M059J (cell line): ENCODE data around the gene NR5A2. TPM values are rescaled to one million over a fixed set of nuclear protein-coding genes. Genes with fewer than 3 reads are reported as not detected.

Experiments
- DNase-seq: peaks from one replicate; pipeline ENCODE4 v3.0.0-alpha.2; 2012; ENCODE audit warnings: low read depth
- total RNA-seq: library from RNA; depleted of rRNA; stranded (reverse); fragments of >200 nt; shearing (Covaris generic); gene quantifications from 2 replicates; pipeline ENCODE4 v1.2.3, GENCODE V29; 2014

The NR5A2 gene
- total RNA-seq, 1 experiment from 2014 or later: 0.47 TPM

DNA sequence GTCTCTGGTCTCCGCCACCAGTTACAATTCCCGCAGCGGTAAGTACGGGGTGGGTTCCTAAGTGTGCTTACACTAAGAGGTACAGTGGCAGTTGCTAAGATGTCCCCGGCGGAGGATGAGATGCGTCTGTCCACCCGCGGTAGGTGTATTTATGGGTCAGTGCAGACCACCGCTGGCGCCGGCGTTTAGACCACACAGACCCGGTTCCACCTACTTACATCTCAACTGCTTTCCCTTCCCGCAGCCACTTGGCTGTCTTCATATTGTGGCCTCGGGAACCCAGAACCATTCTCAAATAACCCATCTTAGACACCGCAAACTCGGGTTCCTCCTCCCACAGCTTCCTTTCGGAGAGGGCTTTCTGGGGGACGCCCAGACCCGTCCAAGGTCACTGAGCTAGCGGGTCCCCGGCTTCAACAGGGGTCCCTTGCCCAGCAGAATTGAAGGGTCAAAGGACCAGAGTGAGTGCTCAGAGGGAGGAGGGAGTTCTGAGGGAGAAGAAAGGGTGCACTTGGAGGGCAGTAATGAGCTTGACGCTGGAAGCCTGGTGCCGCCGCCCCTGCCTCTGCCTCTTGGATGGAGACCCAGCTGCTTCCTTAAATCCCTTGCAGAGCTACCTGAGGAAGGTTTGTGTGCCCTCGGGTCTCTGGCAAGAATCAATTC lies 8.6 kb downstream of the NR5A2 start:
- no peak for DNase-seq

DNA sequence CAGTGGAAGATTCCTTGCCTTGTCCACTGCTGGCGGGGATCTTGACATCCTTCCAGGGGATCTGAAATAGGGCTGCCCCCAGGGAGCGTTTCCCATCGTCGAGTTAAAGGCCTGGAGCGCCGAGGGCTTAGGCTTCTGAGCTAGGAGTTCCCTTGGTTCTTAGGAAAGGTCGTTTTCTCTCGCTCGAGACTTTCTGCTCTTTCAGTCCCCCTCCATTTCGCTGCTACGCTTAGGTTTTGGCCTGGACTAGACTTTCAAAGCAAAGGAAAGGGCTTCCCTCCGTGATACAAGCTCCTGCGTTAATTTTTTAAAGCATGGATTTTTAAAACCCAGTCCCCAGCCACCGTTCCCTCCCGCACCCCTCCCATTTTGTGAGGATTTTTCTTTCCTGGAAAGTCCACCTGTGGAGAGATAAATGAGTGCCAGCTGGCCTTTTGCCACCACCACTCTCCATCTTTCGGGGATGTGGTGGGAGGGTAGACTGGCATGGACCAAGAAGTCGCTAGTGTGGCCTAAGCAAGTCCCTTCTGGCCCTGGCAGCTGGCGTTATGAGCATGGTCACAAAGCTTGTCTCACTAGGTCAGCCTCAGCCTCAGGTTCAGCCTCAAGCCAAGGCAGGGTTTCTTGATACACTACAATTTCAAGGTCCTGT lies 9.2 kb downstream of the NR5A2 start:
- no peak for DNase-seq

DNA sequence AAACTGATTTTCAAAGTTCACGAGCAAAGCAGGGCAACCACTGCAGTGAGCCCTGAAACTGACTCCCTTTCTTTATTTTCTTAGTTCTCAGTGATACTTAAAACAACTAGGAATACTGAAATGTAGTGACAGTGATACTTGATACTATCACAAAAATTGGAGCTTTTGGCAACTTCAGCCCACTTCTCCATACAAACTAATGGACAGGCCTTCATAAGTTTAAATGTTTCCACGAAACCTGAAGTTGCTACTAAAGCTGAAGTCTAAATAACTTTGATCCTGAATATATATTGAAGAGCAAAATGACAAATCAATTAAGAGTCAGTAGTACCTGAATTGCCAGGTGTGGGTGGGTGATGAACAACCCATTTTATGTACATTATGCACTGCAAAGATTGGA lies 10.0 kb downstream of the NR5A2 start:
- DNase-seq: no peak

DNA sequence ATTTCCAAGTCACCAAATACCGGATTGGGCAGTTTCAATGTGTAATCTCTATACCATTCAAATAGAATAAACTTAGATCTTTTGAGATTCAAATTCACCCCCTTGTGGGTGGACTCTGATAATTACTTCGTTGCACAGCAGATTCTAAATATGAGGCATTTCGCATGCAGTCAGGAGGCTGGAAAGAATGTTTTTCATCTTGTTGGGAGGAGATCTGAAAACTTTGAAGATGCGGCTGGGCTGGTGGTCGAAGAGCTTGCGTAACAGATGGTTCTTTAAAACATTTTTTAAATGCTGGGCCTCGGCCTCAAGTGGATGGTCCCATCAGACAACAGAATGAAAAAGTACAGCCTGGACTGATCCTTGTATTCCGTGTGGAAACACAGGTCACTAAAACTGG lies 10.4 kb downstream of the NR5A2 start:
- no peak for DNase-seq

DNA sequence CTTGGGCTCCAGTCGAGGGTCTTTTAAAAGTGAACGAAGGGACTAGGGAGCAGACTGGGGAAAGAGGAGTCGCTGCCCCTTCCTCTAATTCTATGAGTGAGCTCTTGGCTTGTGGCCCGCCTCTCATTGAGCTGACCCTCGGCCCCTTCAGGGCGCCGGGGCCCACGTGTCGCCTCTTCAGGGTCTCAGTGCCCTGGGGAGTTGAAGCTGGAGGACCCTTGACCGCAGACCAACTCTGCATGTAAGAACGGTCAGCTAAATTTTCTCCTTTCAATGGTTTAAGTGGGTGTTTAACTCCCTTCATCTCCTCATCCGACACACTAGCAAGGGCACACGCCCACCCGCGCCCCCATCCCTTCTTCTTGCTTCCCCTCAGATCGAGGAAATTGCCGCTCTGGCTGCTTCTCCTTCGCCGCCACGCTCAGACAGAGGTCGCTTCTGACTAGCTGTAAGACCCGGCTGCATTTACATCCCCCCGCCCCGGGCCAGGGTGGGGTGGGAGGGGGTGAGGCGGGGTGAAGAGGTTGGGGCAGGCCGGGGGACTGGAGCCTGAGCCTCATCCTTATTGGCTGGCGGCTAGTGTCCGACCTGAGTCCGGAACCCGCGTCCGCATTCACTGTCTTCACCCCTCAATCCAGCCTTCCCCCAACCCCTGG lies 10.9 kb downstream of the NR5A2 start:
- no peak for DNase-seq

DNA sequence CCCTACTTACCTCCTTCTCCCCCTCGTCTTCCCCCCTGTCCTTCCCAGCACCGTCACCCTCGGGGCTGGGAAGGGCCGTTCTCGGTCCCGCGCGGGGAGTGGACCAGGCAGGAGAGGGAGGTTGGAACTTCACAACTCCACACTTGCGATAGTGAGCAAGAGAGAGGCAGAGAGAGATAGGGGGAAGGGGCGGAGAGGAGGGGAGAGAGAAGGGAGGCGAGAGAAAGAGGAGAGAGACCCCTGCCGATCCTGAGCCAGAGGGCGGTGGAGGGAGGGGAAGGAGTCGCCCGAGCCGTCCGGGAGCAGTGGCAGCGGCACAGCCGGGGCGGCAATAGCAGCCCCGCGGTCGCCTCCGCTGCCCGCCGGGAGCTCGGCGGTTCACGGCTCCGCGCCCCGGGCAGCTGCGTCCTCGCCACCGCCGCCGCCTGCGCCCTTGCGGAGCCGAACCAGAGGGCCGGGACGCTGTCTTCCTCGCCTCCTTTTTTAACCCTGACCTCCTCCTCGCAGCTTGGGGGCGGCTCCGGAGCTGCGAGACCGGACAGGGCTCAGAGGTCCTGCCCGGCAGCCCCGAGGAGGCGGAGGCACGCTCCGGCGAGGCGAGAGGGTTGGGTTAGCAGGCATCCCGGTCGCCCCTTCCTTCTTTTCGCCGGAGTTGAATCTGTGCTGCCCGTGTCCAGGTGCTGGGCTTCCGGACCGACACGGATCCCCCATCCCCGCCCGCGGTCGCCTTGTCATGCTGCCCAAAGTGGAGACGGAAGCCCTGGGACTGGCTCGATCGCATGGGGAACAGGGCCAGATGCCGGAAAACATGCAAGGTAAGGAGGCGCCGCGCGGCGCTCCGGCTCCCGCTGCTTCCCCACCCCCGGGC lies 11.7 kb downstream of the NR5A2 start:
- DNase-seq: peak; percentile 60

DNA sequence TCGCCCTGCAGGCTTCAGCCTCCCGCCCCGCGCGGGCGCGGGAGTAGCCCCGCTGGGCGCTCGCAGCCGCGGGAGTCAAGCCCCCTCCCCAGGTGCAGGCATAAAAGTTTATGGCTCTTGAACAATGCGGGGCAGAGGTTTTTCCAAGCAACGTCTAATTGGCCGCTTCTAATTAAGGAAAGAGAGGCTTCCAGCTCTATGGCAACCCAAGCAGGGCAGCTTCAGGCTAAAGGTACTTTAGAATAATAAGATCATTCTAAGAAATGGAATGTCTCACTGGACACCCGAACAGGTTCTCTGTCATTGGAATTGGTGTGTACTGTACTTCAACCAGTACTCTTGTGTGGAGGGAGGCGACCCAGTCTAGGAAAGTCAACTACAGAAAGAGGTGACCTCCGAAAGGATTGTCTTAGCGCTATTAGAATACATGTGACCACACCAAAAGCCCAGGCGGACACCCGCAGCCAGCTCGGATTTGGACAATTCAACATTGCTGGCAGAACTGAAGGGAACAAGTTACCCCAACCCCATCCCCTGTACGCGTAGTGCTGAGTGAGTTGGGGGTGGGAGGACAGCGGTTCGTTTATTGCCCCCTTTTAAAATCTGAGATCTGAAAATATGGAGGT lies 12.5 kb downstream of the NR5A2 start:
- peak; percentile 13 for DNase-seq

DNA sequence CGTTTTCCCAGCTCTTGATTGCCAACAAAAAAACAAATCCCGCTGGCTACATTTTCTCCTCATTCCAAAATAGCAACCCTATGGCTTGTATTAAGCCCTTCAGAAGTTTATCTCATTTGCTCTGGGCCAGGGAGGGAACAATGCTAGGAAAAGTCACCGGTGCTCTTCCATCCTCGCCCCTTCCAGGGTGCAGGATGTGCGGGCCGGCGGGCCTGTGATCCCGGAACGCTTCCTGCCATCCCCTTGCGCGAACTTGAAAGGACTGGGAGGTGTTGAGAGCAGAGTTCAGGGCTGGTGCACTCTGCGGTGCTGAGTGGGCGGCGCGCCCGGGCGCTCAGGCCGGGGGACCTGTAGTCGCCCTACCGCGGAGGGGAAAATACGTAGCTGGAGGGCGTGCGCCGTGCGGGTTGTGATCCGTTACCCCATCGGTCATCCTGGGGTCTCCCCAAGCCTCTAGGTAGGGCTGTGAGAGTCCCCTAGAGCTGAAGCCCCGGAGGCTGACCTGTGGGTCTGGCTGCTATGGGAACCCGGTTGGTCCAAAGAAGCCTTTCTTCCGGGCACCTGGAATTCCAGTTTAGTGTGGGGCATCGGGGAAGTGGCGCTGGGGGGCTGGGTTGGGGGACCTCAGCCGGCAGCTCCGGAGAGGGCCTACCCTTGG lies 13.1 kb downstream of the NR5A2 start:
- peak; percentile 36 for DNase-seq

DNA sequence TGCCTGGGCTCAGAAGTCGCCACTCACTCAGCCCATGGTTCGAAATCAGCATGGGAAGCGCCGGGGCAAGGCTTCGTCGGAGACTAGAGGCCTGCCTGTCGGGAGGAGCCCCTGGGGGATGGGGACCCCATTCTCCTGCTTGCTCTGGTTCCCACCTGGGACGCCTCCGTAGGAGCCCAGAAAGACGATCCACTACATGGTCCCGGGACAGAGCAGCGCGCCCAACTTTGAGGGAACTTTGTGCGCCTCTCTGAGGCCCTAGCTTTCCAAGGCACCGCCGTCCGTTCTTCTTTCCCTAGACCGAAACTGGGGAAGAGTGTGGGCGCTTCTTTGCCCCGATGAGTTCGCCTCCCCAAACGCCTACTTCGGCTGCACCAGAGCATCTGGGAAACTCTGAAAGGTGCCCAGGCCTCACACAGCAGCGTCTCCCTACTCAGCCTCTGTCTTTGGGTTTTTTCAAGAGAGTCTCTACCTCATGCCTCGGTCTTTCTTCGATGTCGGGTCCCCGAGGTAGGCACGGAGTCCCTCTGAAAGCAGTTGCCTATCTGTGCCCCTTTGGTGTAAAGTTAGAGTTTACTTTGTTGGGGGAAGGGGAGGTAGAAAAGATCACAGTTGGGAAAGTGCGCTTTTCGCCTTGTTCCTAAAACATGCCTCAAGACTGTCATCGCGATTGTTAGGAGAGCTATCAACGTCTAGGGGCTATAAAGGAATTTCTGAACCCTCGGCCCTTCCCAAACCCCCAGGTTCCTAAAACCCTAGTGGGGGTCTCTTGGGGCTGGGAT lies 14.0 kb downstream of the NR5A2 start:
- DNase-seq: no peak

DNA sequence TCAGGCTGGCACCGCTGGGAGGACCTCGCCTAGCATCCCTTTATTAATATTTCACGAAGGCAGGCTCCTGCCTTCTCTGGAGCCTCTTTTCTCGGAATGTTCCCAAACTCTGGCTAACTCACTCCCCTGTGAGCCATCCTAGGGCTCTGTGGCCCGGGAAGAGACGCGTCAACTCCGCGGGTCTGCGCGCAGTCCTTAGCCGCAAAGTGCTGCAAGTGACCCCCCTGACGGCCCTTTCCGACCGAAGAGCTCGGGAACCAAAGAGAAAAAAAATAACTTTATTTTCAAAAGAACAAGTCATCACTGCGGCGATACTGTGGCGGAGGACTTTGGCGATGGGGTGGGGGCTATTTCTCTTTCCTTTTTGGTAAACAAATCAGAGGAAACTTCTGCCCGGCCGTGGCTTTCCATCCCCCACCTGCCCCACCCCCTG lies 14.6 kb downstream of the NR5A2 start:
- no peak for DNase-seq

DNA sequence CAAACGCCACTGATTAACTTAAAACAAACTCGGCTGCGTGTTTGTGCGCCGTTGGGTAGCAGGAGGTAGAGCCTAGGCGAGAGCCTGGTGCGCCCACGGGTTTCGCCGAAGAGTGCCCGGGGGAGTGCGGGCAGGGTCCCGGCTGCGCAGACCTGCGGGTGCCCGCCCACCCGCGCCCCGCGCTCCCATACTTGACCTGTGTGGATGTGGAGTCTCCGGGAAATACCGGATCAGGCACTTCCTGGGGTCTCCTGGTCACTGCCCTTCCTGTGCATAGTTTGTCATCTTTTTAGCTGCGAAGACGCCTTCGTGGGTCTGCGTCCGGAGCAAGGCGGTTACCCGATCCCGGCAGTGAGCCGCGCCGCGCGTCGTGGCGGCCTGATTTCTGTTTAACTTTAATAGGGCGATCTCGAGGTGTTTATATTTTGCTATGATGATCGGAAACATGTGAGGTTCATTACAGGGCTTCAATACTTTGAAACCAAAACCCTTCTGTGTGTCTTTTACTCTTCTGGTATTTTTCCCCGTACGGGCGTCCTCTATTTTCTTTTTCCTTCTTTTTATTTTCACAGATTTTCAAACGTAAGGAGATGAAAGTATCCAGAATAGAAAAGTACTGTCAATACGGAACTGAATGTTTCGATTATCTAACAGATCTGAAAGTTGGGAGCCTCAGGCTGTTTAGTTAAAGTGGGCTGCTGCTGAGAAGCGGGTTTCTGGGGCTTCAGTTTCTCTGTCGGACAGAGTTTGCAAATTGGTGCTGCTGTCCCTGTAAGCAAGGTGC lies 15.2 kb downstream of the NR5A2 start:
- DNase-seq: peak; percentile 21

DNA sequence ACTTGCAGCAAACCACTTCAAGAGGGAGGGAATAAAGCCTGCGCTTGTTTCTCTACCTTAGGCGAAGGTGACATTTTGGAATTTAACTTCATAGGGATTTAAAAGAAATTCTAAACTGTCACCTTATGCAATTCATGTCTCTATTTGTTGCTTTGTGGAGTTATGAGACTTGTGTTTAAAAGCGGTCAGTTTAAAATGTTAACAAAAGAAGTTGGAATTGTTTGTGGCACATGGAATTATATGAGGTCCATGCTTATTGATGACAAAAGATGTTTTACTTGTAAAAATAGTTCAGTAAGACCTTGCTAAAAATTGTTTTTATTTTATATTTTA lies 15.8 kb downstream of the NR5A2 start:
- DNase-seq: no peak

DNA sequence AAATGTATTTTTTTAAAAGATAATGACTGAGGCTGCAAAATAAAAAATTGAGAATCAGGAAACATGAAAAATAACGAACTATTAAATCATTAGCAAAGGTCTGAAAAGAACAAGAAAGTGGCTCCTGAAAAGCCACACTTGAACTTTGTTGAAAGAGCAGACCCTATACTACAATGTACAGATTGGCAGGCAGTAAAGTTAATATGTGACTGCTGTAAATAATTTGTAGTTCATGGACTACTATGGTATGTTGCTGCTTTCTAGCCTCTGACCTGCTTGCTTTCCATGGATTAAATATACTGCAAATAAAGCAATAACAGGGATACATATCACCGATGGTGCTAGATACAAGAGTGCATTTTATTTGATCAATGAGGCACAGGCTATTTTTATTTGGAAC lies 18.6 kb downstream of the NR5A2 start:
- DNase-seq: no peak

DNA sequence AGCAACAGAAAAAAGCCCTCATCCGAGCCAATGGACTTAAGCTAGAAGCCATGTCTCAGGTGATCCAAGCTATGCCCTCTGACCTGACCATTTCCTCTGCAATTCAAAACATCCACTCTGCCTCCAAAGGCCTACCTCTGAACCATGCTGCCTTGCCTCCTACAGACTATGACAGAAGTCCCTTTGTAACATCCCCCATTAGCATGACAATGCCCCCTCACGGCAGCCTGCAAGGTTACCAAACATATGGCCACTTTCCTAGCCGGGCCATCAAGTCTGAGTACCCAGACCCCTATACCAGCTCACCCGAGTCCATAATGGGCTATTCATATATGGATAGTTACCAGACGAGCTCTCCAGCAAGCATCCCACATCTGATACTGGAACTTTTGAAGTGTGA lies 20.7 kb downstream of the NR5A2 start:
- DNase-seq: no peak

DNA sequence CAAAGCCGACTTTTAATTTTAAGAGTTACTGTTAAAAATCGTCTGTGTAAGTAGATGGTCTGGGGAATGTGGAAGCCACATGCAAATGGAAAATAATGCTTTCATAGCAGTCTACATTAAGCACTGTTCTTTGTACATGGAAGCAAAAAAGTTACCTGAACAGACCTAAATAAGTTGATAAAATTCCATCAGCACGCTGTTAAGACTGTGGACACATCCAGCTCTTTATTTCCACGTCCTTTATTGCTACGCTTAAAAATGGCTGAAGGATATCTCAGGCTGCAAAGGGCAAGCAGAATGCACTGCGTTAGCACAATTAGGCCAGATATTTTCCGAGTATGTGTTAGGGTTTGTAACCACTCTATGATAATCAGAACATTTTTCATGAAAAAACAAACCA lies 22.3 kb downstream of the NR5A2 start:
- DNase-seq: no peak

DNA sequence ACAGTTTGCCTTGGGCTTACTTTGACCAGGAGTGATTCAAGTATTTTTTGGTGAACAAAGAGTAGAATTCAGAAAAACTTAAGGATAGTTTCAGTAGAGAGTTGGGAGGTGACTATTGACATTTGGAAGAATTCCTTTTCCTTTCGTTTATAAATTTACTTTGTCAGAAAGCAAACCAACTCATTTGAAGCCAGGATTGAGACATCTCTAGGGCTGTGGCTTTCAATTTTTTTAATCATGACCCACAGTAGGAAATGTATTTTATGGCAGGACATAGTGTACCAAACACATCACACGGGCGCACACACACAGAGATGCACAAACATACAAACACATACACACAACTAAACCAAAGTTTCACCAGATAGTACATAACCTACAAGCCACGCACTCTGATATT lies 24.1 kb downstream of the NR5A2 start:
- no peak for DNase-seq

DNA sequence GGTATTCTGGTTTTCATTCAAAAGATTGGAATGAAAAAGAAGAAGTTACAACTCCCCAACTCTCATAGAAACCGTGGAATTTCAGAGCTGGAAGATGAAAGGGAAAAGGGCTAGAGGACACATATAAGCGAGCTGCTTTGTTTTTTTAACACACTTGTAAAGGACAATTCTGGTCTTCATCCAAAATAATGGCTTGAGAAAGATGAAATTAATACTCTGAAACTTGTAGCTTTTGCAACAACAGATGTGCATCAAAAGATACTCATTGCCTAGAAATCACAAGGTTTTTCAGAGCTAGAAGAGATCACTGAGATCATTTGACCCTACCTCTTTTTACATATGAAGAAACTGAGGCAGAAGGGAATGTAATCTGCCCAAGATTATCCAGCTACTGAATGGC lies 25.6 kb downstream of the NR5A2 start:
- no peak for DNase-seq

DNA sequence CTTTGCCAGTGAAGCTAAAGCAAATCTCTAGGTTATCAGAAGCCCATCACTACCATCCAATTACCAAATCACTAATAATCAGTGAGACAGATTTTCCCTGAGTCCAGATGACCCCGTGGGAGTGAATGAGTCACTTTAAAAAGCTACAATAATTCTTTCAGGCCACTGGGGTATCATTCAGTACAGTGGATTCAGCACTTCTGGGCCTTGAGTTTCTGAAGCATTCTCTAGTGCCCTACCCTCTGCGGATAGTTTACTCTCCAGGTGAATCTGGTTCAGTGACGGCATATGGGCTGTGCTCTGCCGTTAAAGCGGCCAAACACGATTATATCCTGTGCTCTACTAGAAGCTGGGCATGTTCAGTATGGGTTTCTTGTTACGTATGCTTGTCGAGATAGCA lies 26.1 kb downstream of the NR5A2 start:
- no peak for DNase-seq

DNA sequence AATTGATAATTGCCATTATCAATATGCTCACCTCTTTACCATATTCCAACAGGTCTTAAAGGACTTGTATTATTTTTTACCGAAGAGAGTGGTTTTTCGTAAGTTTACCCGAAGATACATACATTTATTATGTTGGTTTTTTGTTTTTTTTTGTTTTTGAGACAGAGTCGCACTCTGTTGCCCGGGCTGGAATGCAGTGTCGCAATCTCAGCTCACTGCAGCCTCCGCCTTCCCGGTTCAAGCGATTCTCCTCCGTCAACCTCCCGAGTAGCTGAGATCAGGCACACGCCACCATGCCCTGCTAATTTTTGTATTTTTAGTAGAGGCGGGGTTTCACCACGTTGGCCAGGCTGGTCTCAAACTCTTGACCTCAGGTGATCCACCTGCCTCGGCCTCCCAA lies 30.8 kb downstream of the NR5A2 start:
- no peak for DNase-seq

DNA sequence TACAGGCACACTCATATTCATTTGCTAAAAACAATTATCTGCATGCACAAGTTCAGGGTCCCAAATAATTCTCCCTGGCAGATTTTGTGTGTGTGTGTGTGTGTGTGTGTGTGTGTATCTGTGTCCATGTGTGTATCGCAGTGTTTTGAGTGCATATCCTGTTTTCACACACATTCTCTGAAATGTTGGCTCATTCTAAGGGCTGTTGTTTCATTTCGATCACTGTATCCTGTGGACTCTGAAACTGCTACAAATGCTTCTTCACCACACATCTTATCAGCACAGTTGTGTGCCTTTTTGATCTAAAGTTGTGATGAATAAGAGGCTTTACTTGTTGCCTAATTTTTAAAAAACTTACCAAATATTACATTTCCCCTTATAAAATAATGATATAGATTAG lies 34.6 kb downstream of the NR5A2 start:
- no peak for DNase-seq
